ENCODE results near the gene DNAJC12.

DNA sequence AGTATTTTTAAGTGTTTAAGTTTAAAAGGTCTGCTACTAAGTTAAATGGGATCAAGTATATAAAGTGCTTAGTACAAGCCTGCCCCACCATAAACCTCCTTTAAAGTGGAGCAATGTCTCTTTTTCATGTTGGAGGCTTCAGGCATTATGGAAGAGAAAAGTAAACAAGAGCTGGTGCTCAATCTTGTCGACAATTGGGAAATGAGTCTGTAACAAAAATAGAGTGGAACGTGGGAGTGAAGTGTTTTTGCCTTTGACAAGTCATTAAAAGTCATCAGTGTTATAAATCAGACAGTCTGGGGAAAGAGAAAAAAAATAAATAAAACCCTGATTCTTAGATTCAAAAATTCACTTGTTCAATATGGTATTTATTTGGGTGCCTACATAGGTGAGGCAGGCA, 44.7 kb downstream of the DNAJC12 start:
- TF ChIP-seq CTCF (conservative IDR thresholded peaks at IDR 0.05; ENCODE audit: low read length) (no peak), EZH2phosphoT487 (IDR thresholded peaks at IDR 0.05; ENCODE audit: borderline replicate concordance, low read depth, low read length) (no peak)

Measured in OCI-LY7 (cell line).